ENCODE measurements around the gene TLCD3B.

Gene TLCD3B

DNA sequence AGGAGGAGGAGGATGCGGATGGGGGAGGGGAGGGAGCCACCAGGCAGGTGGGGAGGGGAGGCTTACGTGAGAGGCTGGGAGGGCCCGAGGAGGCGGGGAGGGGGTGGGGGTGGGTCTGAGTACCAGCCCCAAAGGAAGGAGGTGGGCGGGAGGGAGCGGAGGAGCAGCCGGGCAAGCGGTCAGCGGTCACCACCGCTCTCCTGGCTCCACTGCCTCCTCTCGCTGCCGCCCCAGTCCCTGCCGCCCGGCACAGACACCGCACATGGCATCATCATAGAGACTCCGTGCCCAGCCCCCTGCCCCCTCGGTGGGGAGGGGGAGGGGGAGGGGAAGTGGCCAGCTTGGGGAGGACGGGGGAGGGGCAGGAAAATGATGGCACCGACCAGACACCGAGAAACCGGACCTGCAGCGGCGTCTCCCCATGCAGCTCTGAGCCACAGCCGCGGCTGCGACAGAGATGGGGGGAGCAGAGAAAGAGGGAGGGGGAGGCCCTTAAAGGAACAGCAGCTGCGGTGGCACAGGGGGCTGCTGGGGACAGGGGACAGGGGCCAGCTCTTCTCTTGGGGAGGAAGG lies at the start of gene TLCD3B:
Gene TLCD3B, minus strand, starts transcription at position 431 of the 573 bp plus-strand sequence. CDS start 744 bp downstream, outside the sequence.
- no peak for DNase-seq

DNA sequence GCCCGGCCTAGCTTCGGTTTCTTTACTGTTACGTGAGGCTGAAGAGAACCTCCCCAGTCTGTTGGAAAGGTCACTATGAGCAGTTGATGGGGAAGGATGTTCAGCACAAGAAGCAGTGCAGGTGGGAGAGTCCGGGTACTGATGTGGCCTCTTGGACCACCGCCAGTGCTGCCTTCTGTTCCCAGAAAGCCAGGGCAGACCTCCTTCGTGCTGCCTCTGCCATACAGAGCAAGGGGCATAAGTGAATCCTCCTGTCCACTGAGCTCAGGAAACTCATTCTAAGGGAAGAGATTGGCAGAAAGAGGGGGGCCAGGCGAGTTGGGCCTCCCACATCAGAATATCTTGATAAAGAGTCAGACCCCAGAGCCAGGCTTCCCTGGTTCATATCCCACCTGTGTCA lies 48.4 kb upstream of the TLCD3B start:
- no peak for DNase-seq

- DNase-seq = no peak
Observed at GRCh38 chr16:30078744-30079143, 47.7 kb upstream of the TLCD3B start.

DNA sequence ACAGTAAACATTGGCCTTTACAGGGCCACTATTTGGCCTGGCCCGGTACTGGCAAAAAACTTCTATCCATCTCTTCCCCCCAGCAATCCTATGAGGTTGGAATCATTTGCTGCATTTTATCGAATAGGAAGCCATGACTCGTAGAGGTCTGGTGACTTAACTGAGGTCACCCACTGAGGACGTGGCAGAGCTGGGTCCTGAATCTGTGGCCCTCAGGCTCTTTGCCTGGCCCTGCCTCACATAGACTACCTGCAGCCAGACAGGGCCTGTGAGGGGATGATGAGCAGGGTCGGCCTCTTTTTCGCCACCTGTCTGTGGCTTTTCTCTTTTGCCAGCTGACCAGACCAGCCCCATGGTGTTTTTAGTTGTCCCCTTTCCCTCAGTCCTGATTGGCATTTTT lies 46.6 kb upstream of the TLCD3B start:
- no peak for DNase-seq

DNA sequence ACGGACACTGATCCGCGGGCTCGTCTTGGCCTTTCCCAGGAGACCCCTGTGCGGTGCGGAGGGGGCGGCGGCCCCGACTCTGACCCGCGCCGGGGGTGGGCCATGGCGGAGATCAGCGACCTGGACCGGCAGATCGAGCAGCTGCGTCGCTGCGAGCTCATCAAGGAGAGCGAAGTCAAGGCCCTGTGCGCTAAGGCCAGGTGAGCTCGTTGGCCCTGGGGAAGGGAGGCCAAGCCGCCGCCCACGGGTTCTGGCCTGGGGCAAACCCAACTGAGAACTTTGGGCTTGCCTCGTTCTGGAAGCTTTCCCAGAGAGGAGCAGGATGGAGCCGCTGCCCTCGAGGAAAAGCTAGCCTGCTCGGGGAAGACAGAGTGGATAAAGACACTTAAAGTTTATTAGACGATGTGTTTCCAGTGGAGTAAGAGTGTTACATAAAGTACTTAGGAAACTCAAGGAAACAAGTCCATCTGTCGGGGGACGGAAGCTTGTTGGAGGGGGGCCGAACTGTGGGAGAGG lies 45.3 kb upstream of the TLCD3B start:
- peak; percentile 23 for DNase-seq

GRCh38 chr16:30075503-30076275 lies 44.6 kb upstream of the TLCD3B start, which contains the start of gene PPP4C:
PPP4C (plus strand) TSS chr16:30075994; CDS start chr16:30076378, 384 bp downstream.
- peak; percentile 89 for DNase-seq

- DNase-seq = no peak
Observed at GRCh38 chr16:30070490-30070889, 39.4 kb upstream of the TLCD3B start.

DNA sequence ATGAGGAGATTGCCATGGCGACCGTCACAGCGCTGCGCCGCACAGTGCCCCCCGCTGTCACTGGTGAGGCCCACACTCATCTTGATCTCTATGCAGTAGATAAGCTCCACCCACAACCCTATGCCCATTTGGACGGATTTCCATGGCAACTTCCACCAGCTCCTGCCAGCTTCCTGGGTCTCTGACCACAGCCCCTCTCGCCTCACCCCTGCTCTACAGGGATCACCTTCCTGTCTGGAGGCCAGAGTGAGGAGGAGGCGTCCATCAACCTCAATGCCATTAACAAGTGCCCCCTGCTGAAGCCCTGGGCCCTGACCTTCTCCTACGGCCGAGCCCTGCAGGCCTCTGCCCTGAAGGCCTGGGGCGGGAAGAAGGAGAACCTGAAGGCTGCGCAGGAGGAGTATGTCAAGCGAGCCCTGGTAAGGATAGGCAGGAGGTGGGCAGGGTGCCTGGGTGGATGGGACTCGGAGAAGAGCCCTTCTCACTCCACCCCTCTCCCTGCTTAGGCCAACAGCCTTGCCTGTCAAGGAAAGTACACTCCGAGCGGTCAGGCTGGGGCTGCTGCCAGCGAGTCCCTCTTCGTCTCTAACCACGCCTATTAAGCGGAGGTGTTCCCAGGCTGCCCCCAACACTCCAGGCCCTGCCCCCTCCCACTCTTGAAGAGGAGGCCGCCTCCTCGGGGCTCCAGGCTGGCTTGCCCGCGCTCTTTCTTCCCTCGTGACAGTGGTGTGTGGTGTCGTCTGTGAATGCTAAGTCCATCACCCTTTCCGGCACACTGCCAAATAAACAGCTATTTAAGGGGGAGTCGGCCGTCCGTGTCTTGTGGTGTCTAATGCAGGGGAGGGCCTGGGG lies 38.8 kb upstream of the TLCD3B start:
- no peak for DNase-seq

DNA sequence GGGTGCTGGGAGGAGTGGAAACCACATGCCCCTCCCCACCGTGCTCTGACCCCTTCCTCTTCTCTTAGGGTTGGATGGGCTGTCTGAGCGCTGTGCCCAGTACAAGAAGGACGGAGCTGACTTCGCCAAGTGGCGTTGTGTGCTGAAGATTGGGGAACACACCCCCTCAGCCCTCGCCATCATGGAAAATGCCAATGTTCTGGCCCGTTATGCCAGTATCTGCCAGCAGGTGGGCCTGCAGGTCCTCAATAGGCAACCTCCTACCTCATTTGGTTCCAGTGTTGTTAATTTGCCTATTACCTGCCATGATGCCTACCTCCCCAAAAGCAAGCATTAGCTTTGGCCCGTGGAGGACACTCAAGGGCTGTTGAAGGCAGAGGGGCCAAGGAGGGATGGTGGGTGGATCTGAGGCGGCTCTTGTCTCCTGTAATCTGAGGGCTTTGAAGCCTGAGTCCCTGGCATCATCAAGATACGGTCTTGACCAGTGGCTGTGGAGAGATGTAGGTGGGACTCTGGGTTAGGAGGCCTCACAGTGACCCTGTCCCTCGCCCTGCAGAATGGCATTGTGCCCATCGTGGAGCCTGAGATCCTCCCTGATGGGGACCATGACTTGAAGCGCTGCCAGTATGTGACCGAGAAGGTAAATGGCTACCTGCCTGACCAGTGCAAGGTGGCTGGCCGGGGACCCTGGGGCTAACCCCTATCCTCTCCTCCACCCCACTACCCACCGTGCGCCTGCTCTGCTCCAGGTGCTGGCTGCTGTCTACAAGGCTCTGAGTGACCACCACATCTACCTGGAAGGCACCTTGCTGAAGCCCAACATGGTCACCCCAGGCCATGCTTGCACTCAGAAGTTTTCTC lies 37.9 kb upstream of the TLCD3B start:
- peak; percentile 66 for DNase-seq

- no peak for DNase-seq
Observed at GRCh38 chr16:30068333-30068732, 37.3 kb upstream of the TLCD3B start.

DNA sequence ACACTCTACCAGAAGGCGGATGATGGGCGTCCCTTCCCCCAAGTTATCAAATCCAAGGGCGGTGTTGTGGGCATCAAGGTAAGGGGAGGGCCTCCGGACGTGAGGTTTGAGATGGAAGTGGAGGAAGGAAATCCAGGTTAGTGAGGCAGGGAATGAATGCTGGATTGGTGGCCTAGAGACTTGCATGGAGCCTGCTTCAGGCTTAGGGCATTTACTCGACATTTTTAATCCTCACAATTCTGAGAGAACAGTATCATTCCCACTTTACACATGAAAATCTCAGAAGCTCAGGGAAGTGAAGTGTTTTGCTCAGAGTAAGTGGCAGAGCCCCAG lies 36.5 kb upstream of the TLCD3B start:
- DNase-seq = no peak

- no peak for DNase-seq
Observed at GRCh38 chr16:30066761-30067583, 35.9 kb upstream of the TLCD3B start.

GRCh38 chr16:30065943-30066760 lies 35.1 kb upstream of the TLCD3B start:
- peak; percentile 35 for DNase-seq

- DNase-seq = peak; percentile 95
Observed at GRCh38 chr16:30065102-30065942, 34.3 kb upstream of the TLCD3B start, which contains the start of gene ALDOA. ALDOA (plus strand) TSS chr16:30065760; CDS start chr16:30066898, 1,138 bp downstream.

- DNase-seq = no peak
Observed at GRCh38 chr16:30064729-30065101, 33.6 kb upstream of the TLCD3B start.

GRCh38 chr16:30063893-30064728 lies 33.0 kb upstream of the TLCD3B start:
- peak; percentile 75 for DNase-seq

GRCh38 chr16:30063278-30063892 lies 32.3 kb upstream of the TLCD3B start:
- no peak for DNase-seq
